H1 (cell line): ENCODE results near the gene PLEKHH2. TPM values are rescaled to one million over a fixed set of nuclear protein-coding genes. Genes with fewer than 3 reads are reported as not detected.

Experiments used
- BCL11A ChIP-seq, 2 experiments: IDR thresholded peaks; one replicate each; pipeline ENCODE4 v1.6.1; 2011; ENCODE audit warnings: low read depth in 2 of 2, low read length in 2 of 2, mild to moderate bottlenecking in 2 of 2
- KDM1A ChIP-seq: fragments of 200-600, 300-600 bp; sonication (generic); IDR thresholded peaks from 2 replicates; pipeline ENCODE4 v1.7.1; 2016; ENCODE audit warnings: mild to moderate bottlenecking, low read length, borderline replicate concordance
- POU5F1 ChIP-seq: IDR thresholded peaks from 2 replicates; pipeline ENCODE4 v1.6.1; 2011; ENCODE audit warnings: low read depth, mild to moderate bottlenecking, low read length, moderate library complexity
- SIRT6 ChIP-seq: IDR thresholded peaks from one replicate; pipeline ENCODE4 v1.7.1; 2012; ENCODE audit warnings: low read length, inconsistent platforms
- polyA plus RNA-seq, 7 experiments: library from polyadenylated mRNA; depleted of rRNA in 3 of 7; stranded (reverse) in 5 of 7; unstranded in 2 of 7; fragments of >200 nt in 5 of 7; fragments of 200-250 nt in 2 of 7; gene quantifications; 1 replicate in 5 of 7; 2 replicates in 1 of 7; 4 replicates in 1 of 7; pipeline versions ENCODE4 v1.2.1 to v1.2.3, GENCODE V29; 2011 to 2013; ENCODE audit warnings: missing spikeins in 2 of 7, mixed read lengths in 2 of 7
- total RNA-seq: library from RNA; stranded (reverse); fragmentation: NEBNext Ultra II Directional; extraction: Animal tissue kit (Norgen Biotek cat#: 25700); gene quantifications from 2 replicates; pipeline ENCODE4 v1.2.1, GENCODE V29; 2021

The PLEKHH2 gene
- total and polyA plus RNA-seq, 2 of the 8 experiments (the other 6 are each of a cell fraction or from before 2014, with no cell fraction given) = 2.2 to 5.0 TPM

- TF ChIP-seq POU5F1 = no peak
- TF ChIP-seq BCL11A (IDR thresholded peaks at IDR 0.05; ENCODE audit: low read depth in 2 of 2, low read length in 2 of 2) = no peak
- TF ChIP-seq KDM1A = no peak
- no peak for TF ChIP-seq SIRT6
Measured at GRCh38 chr2:43708178-43708577, 71.1 kb downstream of the PLEKHH2 start (continued).
